Stimulated activated CD8-positive, alpha-beta memory T cell treated with anti-CD3 and anti-CD28 coated beads, Interleukin-15, amount 100 ng/mL, for 24 hours (primary cell): ENCODE data around the gene TMEM269.
"Not testable (repeated sequence)": the region's sequence is repeated elsewhere in the genome, so short reads cannot be mapped to it uniquely, and the experiment has no call there.

Experiments used
- DNase-seq: peaks from one replicate; pipeline ENCODE4 v3.0.0-alpha.2; 2020; ENCODE audit warnings: low read depth

Gene TMEM269

GRCh38 chr1:42776502-42776901 lies 8.3 kb upstream of the TMEM269 start:
- no peak for DNase-seq

- no peak for DNase-seq
Measured at GRCh38 chr1:42777852-42778251, 6.9 kb upstream of the TMEM269 start.

DNA sequence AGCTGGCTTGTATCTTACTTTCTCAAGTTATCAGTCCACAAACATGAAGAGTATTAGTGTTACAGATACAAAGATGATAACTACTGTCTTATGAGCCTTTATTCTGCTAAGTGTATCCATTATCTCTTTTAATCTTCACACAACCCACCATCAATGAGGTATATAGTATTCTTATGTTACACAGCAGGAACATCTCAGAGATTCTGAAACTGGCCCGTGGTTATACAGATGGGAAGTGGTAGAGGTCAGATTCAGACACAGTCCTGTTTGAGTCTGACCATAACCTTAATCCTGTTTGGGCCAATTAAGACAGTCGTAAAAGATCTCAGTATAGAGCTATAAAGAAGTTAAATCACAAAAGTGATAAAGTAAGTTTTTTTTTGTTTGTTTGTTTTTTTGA lies 5.1 kb upstream of the TMEM269 start:
- no peak for DNase-seq

GRCh38 chr1:42780176-42780575 lies 4.6 kb upstream of the TMEM269 start:
- DNase-seq, result no peak

GRCh38 chr1:42783092-42783491 lies 1.7 kb upstream of the TMEM269 start:
- DNase-seq, result no peak

DNA sequence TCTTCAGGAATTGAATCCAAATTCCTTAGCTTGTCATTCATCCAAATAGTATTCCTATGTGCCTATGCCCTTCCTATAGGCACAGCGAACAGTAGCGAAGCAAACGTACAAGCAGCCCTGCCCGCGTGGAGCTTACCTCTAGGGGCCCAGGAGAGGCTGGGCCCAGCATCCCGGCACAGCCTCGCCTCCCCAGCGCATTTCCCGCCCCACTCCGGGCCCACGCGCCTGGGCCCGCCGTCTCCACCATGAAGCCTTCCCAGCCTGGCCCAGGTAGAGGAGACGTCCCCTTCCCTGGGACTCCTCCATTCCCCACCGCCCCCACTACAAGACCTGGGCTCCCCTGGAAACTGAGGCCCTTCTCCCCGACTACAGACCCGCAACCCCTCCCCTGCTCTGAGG lies 245 bp upstream of the TMEM269 start:
- no peak for DNase-seq

DNA sequence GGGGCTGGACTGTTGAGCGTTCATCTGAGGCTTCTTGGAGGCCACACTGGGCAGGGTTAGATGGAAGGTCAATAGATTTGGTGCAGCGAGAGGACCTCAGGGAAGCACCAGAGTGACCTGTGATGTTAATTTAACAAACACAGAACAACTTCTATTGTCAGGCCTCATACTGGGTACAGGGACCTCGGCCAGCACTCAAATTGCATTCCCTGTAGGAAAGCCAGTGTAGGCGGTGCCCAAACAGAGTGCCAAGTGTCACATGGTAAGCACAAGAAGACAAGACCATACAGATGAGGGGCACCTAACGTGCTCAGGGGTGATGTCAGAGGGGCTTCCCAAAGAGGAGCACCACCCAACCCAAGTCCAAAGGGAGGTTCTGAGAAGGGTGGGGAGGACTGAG lies 1.3 kb downstream of the TMEM269 start:
- DNase-seq, result no peak

DNA sequence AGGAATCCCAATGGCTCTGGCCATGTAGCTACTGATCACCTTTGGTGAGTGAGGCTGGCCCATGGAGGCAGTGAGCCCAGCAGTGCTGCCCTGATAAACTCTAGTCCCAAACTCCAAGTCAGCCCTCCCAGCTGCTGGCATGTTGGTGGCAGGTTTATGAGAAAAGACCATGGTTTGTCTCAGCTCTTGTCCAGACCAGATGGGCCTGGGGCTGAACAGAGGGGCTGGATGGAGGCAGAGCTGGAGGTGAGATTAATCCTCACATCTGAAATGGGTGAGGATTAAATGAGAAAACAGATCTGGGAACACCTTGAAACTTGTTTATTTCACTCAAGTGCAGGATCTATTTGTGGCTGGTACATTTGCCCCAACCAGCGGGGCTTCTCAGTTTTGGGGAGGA lies 3.2 kb downstream of the TMEM269 start:
- no peak for DNase-seq

DNA sequence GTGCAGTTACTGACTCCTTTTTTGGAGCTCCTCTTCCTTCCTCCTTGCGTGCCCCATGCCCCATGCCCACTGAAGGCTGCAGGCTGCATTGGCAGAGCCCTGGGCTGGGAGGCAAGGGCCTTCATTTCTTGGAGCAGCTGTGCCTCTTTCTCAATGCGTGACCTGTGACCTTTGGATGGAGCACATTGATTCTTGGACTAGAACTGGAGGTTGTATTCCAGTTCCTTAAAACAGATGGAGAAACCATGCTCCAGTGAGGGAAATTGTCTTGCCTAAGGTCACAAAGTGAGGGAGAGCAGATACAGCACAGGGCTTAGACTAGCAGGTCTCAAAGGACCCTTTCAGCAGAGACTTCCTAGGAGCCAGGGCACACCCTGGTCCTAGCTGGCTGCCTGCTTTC lies 9.0 kb downstream of the TMEM269 start:
- no peak for DNase-seq

DNA sequence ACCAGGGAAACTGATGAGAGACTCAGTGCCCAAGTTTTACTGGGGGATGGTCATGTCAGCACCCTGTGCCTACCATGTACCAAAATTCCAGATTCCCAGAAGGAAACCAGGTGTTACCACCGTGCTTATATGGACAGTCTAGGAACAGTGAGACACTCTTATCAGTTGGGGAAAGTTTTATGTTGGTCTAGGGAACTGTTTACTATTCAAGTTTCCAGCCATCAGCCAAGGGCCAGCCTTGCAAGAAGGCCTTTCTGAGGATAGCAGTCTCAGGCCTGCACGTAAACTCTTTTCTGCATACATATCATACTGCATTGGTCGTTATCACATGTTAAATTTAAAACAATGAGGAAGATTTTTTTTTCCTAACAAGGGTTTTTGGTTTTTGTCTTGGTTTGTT lies 12.6 kb downstream of the TMEM269 start:
- DNase-seq, result no peak

DNA sequence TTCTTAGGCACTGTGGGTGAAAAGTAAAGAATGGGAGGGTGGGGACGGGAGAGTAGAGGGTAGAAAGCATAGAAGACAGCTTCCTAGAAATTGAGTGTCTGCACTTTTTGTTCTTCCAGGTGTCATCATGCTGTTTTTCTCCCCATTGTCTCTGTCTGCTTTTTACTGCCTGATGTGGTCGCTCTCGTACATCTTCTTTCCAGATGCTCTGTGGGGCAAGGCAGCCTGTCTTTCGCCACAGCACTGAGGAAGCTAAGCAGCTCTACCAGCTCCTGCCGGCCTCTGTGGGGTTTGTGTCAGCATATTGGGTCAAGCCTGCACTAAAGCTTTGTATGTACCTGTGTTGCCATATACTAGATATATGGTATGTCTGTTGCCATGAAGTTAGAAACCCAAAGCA lies 13.2 kb downstream of the TMEM269 start:
- no peak for DNase-seq

- no peak for DNase-seq
Measured at GRCh38 chr1:42801832-42802473, 17.2 kb downstream of the TMEM269 start.

GRCh38 chr1:42806171-42806570 lies 21.4 kb downstream of the TMEM269 start:
- DNase-seq, result no peak

DNA sequence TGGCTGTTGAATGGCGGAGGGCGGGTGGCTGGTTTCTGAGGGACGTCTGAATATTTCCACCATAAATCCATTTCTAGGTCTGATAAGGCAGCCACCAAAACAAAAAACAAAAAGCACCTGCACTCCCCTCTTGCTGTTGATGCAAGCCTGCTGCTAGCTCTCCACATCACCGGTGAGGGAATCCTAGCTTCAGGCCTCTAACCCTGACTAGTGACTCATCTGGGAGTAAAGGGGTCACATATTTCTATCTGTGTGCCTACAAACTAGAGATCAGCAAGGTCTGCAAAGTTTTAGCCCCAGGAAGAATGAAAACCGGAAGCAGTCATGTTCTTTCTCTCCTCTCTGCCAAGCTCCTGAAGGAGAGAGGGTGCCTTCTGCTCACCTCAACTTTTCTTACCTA lies 21.8 kb downstream of the TMEM269 start:
- DNase-seq, result no peak

DNA sequence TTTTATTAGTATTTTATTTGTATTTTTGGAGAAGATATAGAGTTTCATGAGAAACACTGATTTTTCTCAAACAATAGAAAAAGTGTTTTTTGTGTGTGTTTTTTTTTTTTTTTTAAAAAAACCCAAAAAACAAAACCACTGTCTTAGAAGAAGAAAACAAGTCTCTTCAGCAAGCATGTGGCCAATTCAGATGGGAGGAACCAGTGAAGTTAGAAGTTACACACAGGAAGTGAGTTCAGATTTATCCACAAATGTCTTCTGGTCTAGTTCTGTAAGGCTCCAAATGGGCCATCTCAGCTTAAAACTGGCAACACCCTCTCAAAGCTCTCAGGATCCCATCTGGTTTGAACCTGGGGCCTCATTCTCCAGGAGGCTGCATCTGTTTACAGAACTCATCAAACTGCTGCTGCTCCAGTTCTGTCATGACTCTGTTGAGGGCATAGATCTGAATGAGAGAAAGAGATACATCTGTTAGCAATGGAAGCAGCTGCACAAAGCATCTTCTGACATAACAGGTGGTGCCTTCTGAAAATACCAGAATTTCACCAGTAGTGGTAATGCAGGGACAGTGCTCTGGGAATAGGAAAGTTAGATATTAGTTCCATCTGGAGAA lies 22.4 kb downstream of the TMEM269 start:
- no peak for DNase-seq

DNA sequence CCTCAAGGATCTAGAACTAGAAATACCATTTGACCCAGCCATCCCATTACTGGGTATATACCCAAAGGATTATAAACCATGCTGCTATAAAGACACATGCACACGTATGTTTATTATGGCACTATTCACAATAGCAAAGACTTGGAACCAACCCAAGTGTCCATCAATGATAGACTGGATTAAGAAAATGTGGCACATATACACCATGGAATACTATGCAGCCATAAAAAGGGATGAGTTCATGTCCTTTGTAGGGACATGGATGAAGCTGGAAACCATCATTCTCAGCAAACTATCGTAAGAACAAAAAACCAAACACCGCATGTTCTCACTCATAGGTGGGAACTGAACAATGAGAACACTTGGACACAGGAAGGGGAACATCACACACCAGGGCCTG lies 30.0 kb downstream of the TMEM269 start:
- DNase-seq, result not testable (repeated sequence)

DNA sequence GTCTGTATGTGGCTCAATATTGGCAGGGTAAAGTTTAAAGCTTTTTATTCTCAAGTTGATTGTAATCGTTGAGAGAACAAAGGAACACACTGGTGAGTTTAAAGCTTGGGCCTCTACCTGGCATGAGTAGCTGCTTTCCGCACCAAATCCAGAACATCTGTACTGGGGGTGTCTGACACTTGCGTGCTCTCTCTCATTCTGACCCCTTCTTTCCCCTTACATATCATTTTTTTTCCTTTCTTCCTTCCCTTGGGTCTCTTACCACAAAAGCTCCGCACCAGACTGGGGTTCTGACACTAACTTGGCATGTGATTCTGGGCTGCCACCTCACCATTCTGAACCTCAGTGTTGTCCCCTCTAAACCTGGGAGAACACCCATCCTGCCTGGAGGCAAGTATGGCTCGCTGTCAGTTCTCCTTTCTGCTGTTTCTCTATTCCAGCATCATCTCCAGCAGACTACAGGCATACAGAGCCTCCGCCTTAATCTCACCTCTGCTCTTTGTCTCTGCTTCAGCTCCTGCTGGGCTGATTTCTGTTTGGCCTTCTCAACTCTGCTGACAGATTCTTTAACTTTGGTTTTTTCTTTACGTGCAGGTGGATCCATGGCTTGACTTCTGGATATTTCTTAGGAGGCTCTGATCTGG lies 31.3 kb downstream of the TMEM269 start:
- no peak for DNase-seq

GRCh38 chr1:42816585-42817439 lies 32.0 kb downstream of the TMEM269 start, which contains the start of the genes ERMAP and SVBP:
Gene ERMAP (plus strand): TSS chr1:42817122. CDS start chr1:42830449, 13,327 bp downstream.
Gene SVBP (minus strand): TSS chr1:42817397. CDS start chr1:42816544, 853 bp downstream.
- peak; percentile 97 for DNase-seq

DNA sequence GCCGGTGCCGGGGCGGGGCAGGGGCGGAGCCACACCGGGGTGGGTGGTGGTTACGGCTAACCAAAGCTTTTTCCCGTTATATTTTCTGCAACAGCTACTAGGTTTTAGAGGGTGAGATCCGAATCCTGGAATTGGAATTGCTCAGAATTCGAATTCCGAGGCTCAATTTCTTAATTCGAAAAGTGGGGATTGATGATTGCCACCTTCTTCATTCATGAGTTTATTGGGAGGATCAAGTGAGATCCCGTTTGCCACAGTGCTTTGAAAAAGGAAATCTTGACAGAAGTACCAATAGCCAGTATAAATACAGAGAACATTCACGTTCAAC lies 32.6 kb downstream of the TMEM269 start:
- DNase-seq, result no peak

- no peak for DNase-seq
Measured at GRCh38 chr1:42817976-42818375, 33.2 kb downstream of the TMEM269 start.

GRCh38 chr1:42820813-42821212 lies 36.0 kb downstream of the TMEM269 start:
- no peak for DNase-seq

- no peak for DNase-seq
Measured at GRCh38 chr1:42821690-42822089, 36.9 kb downstream of the TMEM269 start.
